ENCODE results near the gene SLC22A3.

GRCh38 chr6:160365117-160365516 is 16.9 kb downstream of the SLC22A3 start:
- TF ChIP-seq CTCF (conservative IDR thresholded peaks at IDR 0.05; ENCODE audit: low read length) (no peak), EZH2phosphoT487 (IDR thresholded peaks at IDR 0.05; ENCODE audit: borderline replicate concordance, low read depth, low read length) (no peak)

Measured in OCI-LY7 (cell line).